Inflammatory macrophage (primary cell): ENCODE measurements around the gene ARID2.

Experiments
- DNase-seq, 2 donors: peaks; one replicate each; pipeline ENCODE4 v3.0.0-alpha.2; 2020 to 2022

Gene ARID2

GRCh38 chr12:45725631-45726602, 3.6 kb upstream of the ARID2 start:
- peak; percentile 15 to 49 for DNase-seq

- DNase-seq = peak in 1 of 2 donors; percentile 43
Measured at GRCh38 chr12:45726603-45727300, 2.8 kb upstream of the ARID2 start.

- peak; percentile 98 to 99 for DNase-seq
Measured at GRCh38 chr12:45727301-45727979, 2.1 kb upstream of the ARID2 start.

GRCh38 chr12:45727980-45728629, 1.4 kb upstream of the ARID2 start:
- no peak for DNase-seq

- peak; percentile 97 for DNase-seq
Measured at GRCh38 chr12:45728630-45729232, 775 bp upstream of the ARID2 start.

- peak; percentile 11 to 37 for DNase-seq
Measured at GRCh38 chr12:45730084-45730347, 510 bp downstream of the ARID2 start.

GRCh38 chr12:45730348-45731189, 1.1 kb downstream of the ARID2 start:
- peak; percentile 24 to 41 for DNase-seq

GRCh38 chr12:45731190-45731775, 1.8 kb downstream of the ARID2 start:
- peak in 1 of 2 donors; percentile 13 for DNase-seq

- DNase-seq = peak in 1 of 2 donors; percentile 18
Measured at GRCh38 chr12:45732250-45732649, 2.7 kb downstream of the ARID2 start.

GRCh38 chr12:45732936-45733335, 3.4 kb downstream of the ARID2 start:
- DNase-seq = no peak

GRCh38 chr12:45737638-45738037, 8.1 kb downstream of the ARID2 start:
- no peak for DNase-seq

GRCh38 chr12:45742590-45742989, 13.1 kb downstream of the ARID2 start:
- no peak for DNase-seq

- no peak for DNase-seq
Measured at GRCh38 chr12:45743247-45743646, 13.7 kb downstream of the ARID2 start.

GRCh38 chr12:45745861-45746277, 16.4 kb downstream of the ARID2 start:
- peak; percentile 19 to 57 for DNase-seq

GRCh38 chr12:45756666-45757065, 27.2 kb downstream of the ARID2 start:
- DNase-seq = no peak

GRCh38 chr12:45757172-45757571, 27.7 kb downstream of the ARID2 start:
- DNase-seq = no peak

- DNase-seq = no peak
Measured at GRCh38 chr12:45760333-45760732, 30.8 kb downstream of the ARID2 start.

GRCh38 chr12:45762185-45763110, 32.9 kb downstream of the ARID2 start:
- peak; percentile 3 to 13 for DNase-seq

- DNase-seq = no peak
Measured at GRCh38 chr12:45763381-45763780, 33.9 kb downstream of the ARID2 start.

- no peak for DNase-seq
Measured at GRCh38 chr12:45768194-45768593, 38.7 kb downstream of the ARID2 start.
